ENCODE measurements around the gene TMEM63C.

- TF ChIP-seq POLR2A (IDR thresholded peaks at IDR 0.05), result no peak
- TF ChIP-seq CTCF (IDR thresholded peaks at IDR 0.05), result no peak
- TF ChIP-seq EP300 (IDR thresholded peaks at IDR 0.05), result no peak
Measured at GRCh38 chr14:77278461-77279230, 97.0 kb downstream of the TMEM63C start.
